Parathyroid adenoma (tissue), 2 donors: ENCODE measurements around the gene TNFRSF14.

Experiments
- H2AFZ ChIP-seq: fragments of 300-600 bp; sonication (generic); one replicate; pipeline ENCODE4 v1.7.0; 2017; ENCODE audit warnings: antibody characterized with exemption, mild to moderate bottlenecking
- H3K27ac ChIP-seq: fragments of 300-600 bp; sonication (generic); one replicate; pipeline ENCODE4 v1.7.0; 2017
- H3K27me3 ChIP-seq: fragments of 300-600 bp; sonication (generic); one replicate; pipeline ENCODE4 v1.7.0; 2017; ENCODE audit warnings: low read length; ENCODE audit not compliant: control insufficient read depth, insufficient read depth
- H3K36me3 ChIP-seq: fragments of 300-600 bp; sonication (generic); one replicate; pipeline ENCODE4 v1.7.0; 2017; ENCODE audit warnings: low read length; ENCODE audit not compliant: control insufficient read depth, insufficient read depth
- H3K4me1 ChIP-seq: fragments of 300-600 bp; sonication (generic); one replicate; pipeline ENCODE4 v1.7.0; 2017; ENCODE audit warnings: control low read depth
- H3K4me2 ChIP-seq: fragments of 300-600 bp; sonication (generic); one replicate; pipeline ENCODE4 v1.7.0; 2017; ENCODE audit warnings: low read length
- H3K4me3 ChIP-seq: fragments of 300-600 bp; sonication (generic); one replicate; pipeline ENCODE4 v1.7.0; 2017; ENCODE audit warnings: low read depth, low read length
- H3K79me2 ChIP-seq: fragments of 300-600 bp; sonication (generic); one replicate; pipeline ENCODE4 v1.7.0; 2017; ENCODE audit warnings: control low read depth
- H3K9ac ChIP-seq: fragments of 300-600 bp; sonication (generic); one replicate; pipeline ENCODE4 v1.7.0; 2017; ENCODE audit warnings: mild to moderate bottlenecking
- H3K9me3 ChIP-seq: fragments of 300-600 bp; sonication (generic); one replicate; pipeline ENCODE4 v1.7.0; 2017; ENCODE audit warnings: low read length; ENCODE audit not compliant: control insufficient read depth
- CTCF ChIP-seq: fragments of 300-600 bp; sonication (generic); IDR thresholded peaks from one replicate; pipeline ENCODE4 v1.7.0; 2017; ENCODE audit warnings: antibody characterized with exemption, mild to moderate bottlenecking
- donor health status: primary hyperparathyroidism.

TNFRSF14 gene

GRCh38 chr1:2563205-2563604 is 7.0 kb downstream of the TNFRSF14 start:
- H3K4me2 ChIP-seq, result no peak overlapping the region
- TF ChIP-seq CTCF, result no peak
- no peak overlapping the region for H3K9ac ChIP-seq
- no peaks in the 10 kb centered on the region for H3K36me3 ChIP-seq
- H3K79me2 ChIP-seq, result no peaks in the 10 kb centered on the region
- no peaks in the 10 kb centered on the region for H3K9me3 ChIP-seq
- no peaks in the 10 kb centered on the region for H3K4me1 ChIP-seq
- H3K27me3 ChIP-seq, result no peaks in the 10 kb centered on the region
- H3K4me3 ChIP-seq, result no peak overlapping the region
- no peak overlapping the region for H2AFZ ChIP-seq
- no peak overlapping the region for H3K27ac ChIP-seq

- no peak for TF ChIP-seq CTCF
- Histone ChIP-seq H3K27ac (no peak overlapping the region), H3K27me3 (no peaks in the 10 kb centered on the region), H3K9ac (no peak overlapping the region), H2AFZ (no peak overlapping the region), H3K4me3 (no peak overlapping the region), H3K4me1 (no peaks in the 10 kb centered on the region), H3K79me2 (no peaks in the 10 kb centered on the region), H3K4me2 (no peak overlapping the region), H3K36me3 (no peaks in the 10 kb centered on the region), H3K9me3 (no peaks in the 10 kb centered on the region)
Measured at GRCh38 chr1:2564006-2564814, 8.0 kb downstream of the TNFRSF14 start.

- Histone ChIP-seq H3K36me3 (no peaks in the 10 kb centered on the region), H3K27ac (no peak overlapping the region), H3K9ac (no peak overlapping the region), H3K4me3 (no peak overlapping the region), H2AFZ (no peak overlapping the region), H3K9me3 (no peaks in the 10 kb centered on the region), H3K79me2 (no peaks in the 10 kb centered on the region), H3K4me2 (no peak overlapping the region), H3K4me1 (no peaks in the 10 kb centered on the region), H3K27me3 (no peaks in the 10 kb centered on the region)
- TF ChIP-seq CTCF, result no peak
Measured at GRCh38 chr1:2564815-2565374, 8.7 kb downstream of the TNFRSF14 start.

- no peaks in the 10 kb centered on the region for H3K27me3 ChIP-seq
- H3K4me3 ChIP-seq, result no peak overlapping the region
- H3K36me3 ChIP-seq, result no peaks in the 10 kb centered on the region
- H3K27ac ChIP-seq, result no peak overlapping the region
- no peak for TF ChIP-seq CTCF
- H3K9ac ChIP-seq, result no peak overlapping the region
- H2AFZ ChIP-seq, result no peak overlapping the region
- H3K9me3 ChIP-seq, result no peaks in the 10 kb centered on the region
- no peaks in the 10 kb centered on the region for H3K79me2 ChIP-seq
- H3K4me2 ChIP-seq, result no peak overlapping the region
- no peaks in the 10 kb centered on the region for H3K4me1 ChIP-seq
Measured at GRCh38 chr1:2566101-2567045, 10.2 kb downstream of the TNFRSF14 start.
